T47D (cell line): ENCODE data around the gene CLUH.

Experiments used
- DNase-seq, 2 experiments: peaks; one replicate each; pipeline versions ENCODE4 v3.0.0 to v3.0.0-alpha.2; 2011 to 2012; ENCODE audit warnings: low read depth in 1 of 2, low spot score in 1 of 2
- JUND ChIP-seq: IDR thresholded peaks from 2 replicates; pipeline ENCODE4 v1.6.1; 2012; ENCODE audit warnings: low read depth
- in situ Hi-C: cut with HindIII; loops from 2 replicates; pipeline ENCODE4 v1.10.0; 2016; ENCODE audit warnings: low sequenced_read_pairs, low pct_unique_long_range_greater_than_20kb

The CLUH gene, protein sequence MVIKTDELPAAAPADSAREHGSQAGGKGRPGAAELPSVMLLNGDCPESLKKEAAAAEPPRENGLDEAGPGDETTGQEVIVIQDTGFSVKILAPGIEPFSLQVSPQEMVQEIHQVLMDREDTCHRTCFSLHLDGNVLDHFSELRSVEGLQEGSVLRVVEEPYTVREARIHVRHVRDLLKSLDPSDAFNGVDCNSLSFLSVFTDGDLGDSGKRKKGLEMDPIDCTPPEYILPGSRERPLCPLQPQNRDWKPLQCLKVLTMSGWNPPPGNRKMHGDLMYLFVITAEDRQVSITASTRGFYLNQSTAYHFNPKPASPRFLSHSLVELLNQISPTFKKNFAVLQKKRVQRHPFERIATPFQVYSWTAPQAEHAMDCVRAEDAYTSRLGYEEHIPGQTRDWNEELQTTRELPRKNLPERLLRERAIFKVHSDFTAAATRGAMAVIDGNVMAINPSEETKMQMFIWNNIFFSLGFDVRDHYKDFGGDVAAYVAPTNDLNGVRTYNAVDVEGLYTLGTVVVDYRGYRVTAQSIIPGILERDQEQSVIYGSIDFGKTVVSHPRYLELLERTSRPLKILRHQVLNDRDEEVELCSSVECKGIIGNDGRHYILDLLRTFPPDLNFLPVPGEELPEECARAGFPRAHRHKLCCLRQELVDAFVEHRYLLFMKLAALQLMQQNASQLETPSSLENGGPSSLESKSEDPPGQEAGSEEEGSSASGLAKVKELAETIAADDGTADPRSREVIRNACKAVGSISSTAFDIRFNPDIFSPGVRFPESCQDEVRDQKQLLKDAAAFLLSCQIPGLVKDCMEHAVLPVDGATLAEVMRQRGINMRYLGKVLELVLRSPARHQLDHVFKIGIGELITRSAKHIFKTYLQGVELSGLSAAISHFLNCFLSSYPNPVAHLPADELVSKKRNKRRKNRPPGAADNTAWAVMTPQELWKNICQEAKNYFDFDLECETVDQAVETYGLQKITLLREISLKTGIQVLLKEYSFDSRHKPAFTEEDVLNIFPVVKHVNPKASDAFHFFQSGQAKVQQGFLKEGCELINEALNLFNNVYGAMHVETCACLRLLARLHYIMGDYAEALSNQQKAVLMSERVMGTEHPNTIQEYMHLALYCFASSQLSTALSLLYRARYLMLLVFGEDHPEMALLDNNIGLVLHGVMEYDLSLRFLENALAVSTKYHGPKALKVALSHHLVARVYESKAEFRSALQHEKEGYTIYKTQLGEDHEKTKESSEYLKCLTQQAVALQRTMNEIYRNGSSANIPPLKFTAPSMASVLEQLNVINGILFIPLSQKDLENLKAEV (N-terminal part only)

GRCh38 chr17:2711608-2712299, at the start of gene CLUH:
Gene CLUH, minus strand, starts transcription at chr17:2711764. Its CDS starts 103 bp downstream, at chr17:2711661.
- TF ChIP-seq JUND, result no peak
- in situ Hi-C loops, result no loop called here
- peak; percentile 96 to 98 for DNase-seq

DNA sequence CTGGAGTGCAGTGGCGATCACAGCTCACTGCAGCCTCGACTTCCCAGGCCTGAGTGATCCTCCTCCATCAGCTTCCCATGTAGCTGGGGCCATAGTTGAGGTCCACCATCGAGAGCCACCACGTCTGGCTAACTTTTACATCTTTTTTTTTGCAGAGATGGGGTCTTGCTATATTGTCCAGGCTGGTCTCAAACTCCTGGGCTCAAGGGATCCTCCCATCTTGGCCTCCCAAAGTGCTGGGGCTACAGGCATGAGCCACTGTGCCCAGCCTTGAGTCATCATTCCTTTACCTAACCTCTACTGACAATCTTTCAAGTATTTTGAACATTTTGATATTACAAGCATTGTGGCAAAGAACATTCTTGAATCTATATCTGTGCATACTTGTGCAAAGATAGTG, 47.3 kb upstream of the CLUH start:
- DNase-seq, result no peak
- TF ChIP-seq JUND, result no peak
- in situ Hi-C loops, result no loop called here

DNA sequence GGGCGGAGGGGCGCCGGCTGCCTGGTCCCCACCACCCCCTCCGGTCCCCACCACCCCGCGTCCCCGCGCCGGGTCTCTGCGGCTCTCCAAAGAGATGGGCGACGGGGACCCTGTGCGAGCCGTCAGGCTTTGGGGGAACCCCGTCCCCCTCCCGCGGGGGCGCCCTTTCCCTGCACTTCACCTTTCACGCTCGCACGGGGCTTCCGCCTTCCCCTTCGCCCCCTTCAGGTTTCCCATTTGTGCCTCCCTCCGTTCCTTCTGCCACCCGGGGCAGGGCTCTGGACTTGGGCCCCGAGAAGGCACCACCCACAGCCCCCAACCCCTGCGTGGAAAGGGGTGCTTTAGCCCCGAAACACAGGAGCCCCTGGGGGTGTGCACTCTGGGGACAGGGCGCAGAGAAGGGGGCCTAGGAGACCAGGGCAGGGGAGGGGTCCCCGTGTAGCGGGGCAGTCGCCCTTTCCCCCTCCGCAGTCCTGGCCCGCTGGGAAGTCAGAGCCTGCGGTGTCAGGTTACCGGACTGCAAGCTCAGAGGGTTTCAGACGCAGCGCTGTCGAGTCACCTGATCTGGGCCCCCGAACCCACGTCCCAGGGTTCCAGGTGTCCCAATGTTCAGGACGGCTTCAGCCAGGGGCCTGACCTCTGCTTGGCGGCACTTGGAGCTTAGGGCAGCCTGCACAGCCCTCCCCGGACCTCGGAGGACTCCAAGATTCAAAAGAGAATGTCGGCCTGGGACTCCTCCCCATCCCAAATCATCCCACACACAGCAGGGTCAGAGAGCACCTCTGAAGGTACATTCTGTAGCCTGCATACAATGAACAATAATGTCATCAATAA, 44.5 kb upstream of the CLUH start:
- in situ Hi-C loops, result no loop called here
- TF ChIP-seq JUND, result no peak
- peak in 1 of 2 experiments; percentile 33 for DNase-seq

GRCh38 chr17:2751491-2751890, 39.9 kb upstream of the CLUH start:
- TF ChIP-seq JUND, result no peak
- in situ Hi-C loops, result no loop called here
- DNase-seq, result no peak

GRCh38 chr17:2750721-2751120, 39.2 kb upstream of the CLUH start:
- in situ Hi-C loops, result no loop called here
- no peak for DNase-seq
- no peak for TF ChIP-seq JUND

DNA sequence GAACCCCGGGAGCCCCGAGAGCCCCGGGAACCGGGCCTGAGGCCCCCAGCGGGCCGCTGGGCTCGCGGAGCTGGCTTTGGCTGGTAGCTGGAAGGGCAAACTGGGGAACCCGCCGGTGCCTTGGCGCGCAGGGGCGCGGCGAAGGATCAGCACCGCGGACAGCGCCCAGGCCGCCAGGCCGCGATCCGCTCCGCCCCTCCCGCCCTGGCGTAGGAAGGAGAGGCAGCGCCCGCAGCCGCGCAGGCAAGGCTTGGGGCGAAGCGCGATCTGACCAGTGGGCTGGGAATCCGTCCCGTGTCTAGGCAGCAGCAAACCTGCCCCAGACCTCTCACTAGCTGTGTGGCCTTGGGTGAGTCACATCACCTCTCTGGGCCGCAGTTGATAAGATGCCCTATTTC, 38.2 kb upstream of the CLUH start:
- in situ Hi-C loops, result no loop called here
- peak; percentile 78 to 89 for DNase-seq
- no peak for TF ChIP-seq JUND

- no peak for DNase-seq
- TF ChIP-seq JUND, result no peak
Observed at GRCh38 chr17:2749058-2749783, 37.7 kb upstream of the CLUH start, which contains the start of gene CCDC92B. Gene CCDC92B, minus strand, starts transcription at chr17:2749652. Its CDS starts 14,507 bp downstream, at chr17:2735145.

DNA sequence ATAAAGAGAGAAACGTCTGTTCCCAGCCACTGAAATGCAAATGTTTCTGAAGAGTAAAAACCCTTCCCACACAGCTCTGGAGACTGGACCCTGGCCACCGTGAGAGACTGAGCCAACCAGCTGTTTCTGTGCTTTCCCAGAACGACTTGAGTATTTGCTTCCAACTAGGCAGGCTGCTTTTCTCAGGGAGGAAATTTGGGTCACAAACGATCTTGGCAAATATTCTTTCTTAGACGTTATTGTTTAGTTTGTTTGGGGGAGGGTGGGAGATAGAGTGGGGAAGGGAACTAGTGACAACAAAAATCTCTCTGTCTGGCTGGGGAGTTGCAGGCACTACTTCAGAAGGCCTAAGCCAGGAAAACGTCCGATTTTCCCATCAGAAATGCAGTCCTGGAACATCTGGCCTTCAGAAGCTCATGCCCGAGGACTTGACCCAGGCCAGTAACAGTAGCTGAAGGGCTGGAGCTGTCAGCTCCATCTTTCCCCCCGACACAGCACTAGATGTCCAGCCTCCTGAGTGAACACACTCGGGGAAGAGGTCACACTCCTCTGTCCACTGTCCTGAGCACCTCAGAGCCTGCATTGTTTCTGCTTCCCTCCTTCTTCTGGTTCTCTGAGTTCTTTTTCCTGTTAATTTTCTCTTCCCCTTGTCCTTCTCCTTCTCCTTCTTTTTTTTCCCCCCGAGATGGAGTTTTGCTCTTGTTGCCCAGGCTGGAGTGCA, 33.9 kb upstream of the CLUH start:
- no peak for DNase-seq
- TF ChIP-seq JUND, result no peak
- in situ Hi-C loops, result no loop called here

More at GRCh38 chr17:2749058-2749783, 37.7 kb upstream of the CLUH start, which contains the start of gene CCDC92B:
- in situ Hi-C loops, result no loop called here

GRCh38 chr17:2737693-2738092, 26.1 kb upstream of the CLUH start:
- in situ Hi-C loops, result no loop called here

GRCh38 chr17:2736956-2737355, 25.4 kb upstream of the CLUH start:
- DNase-seq, result no peak
- no peak for TF ChIP-seq JUND
- in situ Hi-C loops, result no loop called here

More at GRCh38 chr17:2737693-2738092, 26.1 kb upstream of the CLUH start:
- no peak for DNase-seq
- TF ChIP-seq JUND, result no peak
